Ovary (tissue), 1 donor: Measurements from ENCODE around the gene KIF6.

Experiments
- EP300 ChIP-seq: sonication (generic); formaldehyde crosslinking; IDR thresholded peaks from one replicate; pipeline ENCODE4 v1.6.1; 2017; ENCODE audit warnings: antibody characterized with exemption
- POLR2A ChIP-seq: fragments of 450-650 bp; IDR thresholded peaks from one replicate; pipeline ENCODE4 v1.6.1; 2017; ENCODE audit warnings: antibody characterized with exemption, mild to moderate bottlenecking, moderate library complexity

DNA sequence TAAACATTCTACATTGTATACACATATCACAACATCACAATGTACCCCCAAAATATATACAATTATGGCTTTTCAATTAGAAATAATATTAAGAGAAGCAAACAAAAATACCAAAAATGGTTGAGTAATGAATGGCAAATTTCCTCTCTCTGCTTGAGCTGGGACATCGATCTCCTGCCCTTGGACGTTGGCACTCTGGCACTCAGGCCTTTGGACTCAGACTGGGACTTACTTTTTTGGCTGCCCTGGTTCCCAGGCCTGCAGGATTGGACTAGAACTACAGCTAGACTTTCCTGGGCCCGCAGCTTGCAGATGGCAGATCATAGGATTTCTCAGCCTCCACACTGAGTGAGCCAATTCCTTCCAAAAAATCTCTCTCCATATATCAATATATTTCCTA lies 349.8 kb downstream of the KIF6 start:
- TF ChIP-seq POLR2A (no peak), EP300 (no peak)
